Nephron progenitor cell (in vitro differentiated cells): ENCODE measurements around the gene MISP.
A peak's percentile ranks its signal among the peaks of the same experiment; 100 is the strongest.

Source experiments
- DNase-seq: peaks from one replicate; pipeline ENCODE4 v3.0.0; 2021
- H3K27ac Mint-ChIP-seq: 2 replicates; pipeline ENCODE4 v1.8.0; 2021; ENCODE audit warnings: mild to moderate bottlenecking, moderate library complexity, mixed read lengths
- H3K27me3 Mint-ChIP-seq: 2 replicates; pipeline ENCODE4 v1.8.0; 2021; ENCODE audit warnings: mild to moderate bottlenecking, low read depth, mixed read lengths; ENCODE audit not compliant: poor library complexity
- H3K36me3 Mint-ChIP-seq: 2 replicates; pipeline ENCODE4 v1.8.0; 2021; ENCODE audit warnings: low read depth, mixed read lengths
- H3K4me1 Mint-ChIP-seq: 2 replicates; pipeline ENCODE4 v1.8.0; 2021; ENCODE audit warnings: mixed read lengths
- H3K4me3 Mint-ChIP-seq: 2 replicates; pipeline ENCODE4 v1.8.0; 2021; ENCODE audit warnings: mild to moderate bottlenecking, moderate library complexity, mixed read lengths
- H3K9me3 Mint-ChIP-seq: 2 replicates; pipeline ENCODE4 v1.8.0; 2021; ENCODE audit warnings: mild to moderate bottlenecking, moderate library complexity, mixed read lengths
- TF ChIP-seq, protein P1 (sequence below): fragments of 200-600 bp; sonication (generic); IDR thresholded peaks from 2 replicates; pipeline ENCODE4 v1.5.0; 2021; ENCODE audit warnings: antibody characterized with exemption

The MISP gene

DNA sequence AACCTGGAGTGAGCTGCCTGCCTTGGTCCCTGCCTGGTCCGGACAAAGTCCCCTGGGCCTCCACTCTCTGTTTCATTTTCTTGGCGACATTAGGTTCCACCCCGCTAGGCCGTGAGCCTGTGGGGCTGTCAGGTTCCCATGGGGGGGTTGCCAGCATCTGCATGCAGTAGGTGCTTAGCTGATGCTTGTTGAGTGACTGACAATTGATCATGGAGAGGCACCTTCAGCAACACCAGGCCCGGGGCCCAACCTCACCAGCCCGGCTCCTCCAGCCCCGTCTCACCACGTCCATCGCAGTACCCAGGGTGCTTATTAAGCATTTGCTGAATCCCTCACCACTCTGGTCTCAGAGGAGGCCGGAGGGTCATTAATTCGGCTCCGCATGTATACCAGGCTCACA lies 13.4 kb downstream of the MISP start:
- DNase-seq = no peak
- H3K4me1 Mint-ChIP-seq = peaks cover 14% of the 10 kb centered on the region
- H3K27me3 Mint-ChIP-seq = peaks cover 9% of the 10 kb centered on the region
- peaks cover 7% of the 10 kb centered on the region for H3K36me3 Mint-ChIP-seq
- no peak overlapping the region for H3K4me3 Mint-ChIP-seq
- H3K9me3 Mint-ChIP-seq = peaks cover 14% of the 10 kb centered on the region
- H3K27ac Mint-ChIP-seq = no peak overlapping the region
- TF ChIP-seq, protein P1, sequence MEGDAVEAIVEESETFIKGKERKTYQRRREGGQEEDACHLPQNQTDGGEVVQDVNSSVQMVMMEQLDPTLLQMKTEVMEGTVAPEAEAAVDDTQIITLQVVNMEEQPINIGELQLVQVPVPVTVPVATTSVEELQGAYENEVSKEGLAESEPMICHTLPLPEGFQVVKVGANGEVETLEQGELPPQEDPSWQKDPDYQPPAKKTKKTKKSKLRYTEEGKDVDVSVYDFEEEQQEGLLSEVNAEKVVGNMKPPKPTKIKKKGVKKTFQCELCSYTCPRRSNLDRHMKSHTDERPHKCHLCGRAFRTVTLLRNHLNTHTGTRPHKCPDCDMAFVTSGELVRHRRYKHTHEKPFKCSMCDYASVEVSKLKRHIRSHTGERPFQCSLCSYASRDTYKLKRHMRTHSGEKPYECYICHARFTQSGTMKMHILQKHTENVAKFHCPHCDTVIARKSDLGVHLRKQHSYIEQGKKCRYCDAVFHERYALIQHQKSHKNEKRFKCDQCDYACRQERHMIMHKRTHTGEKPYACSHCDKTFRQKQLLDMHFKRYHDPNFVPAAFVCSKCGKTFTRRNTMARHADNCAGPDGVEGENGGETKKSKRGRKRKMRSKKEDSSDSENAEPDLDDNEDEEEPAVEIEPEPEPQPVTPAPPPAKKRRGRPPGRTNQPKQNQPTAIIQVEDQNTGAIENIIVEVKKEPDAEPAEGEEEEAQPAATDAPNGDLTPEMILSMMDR = no peak

- Mint-ChIP-seq H3K27ac (no peak overlapping the region), H3K36me3 (no peaks in the 10 kb centered on the region), H3K4me3 (no peak overlapping the region), H3K27me3 (peaks cover 9% of the 10 kb centered on the region), H3K9me3 (peaks cover 5% of the 10 kb centered on the region), H3K4me1 (peaks cover 10% of the 10 kb centered on the region)
- DNase-seq = no peak
- TF ChIP-seq, protein P1 = no peak
These were observed 14.3 kb downstream of the MISP start for GRCh38 chr19:765179-765738.

DNA sequence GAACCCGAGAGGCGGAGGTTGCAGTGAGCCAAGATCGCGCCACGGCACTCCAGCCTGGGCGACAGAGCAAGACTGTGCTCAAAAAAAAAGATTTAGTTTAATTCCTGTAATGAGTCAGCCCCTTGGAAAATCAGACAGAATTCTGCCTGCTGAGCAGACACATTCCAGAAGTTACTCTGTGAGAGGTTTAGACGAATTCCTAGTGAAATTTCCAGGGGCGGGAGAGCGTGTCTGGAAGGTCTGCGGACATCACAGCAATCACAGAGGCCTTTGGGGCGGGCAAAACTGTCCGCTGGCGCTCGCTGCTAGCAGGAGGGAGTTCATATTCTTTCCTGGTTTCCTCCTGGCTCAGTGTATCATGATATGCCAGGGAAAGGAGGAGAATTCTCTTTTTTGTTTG lies 17.5 kb downstream of the MISP start:
- Mint-ChIP-seq H3K27me3 (peaks cover 7% of the 10 kb centered on the region), H3K4me3 (no peak overlapping the region), H3K27ac (no peak overlapping the region), H3K9me3 (no peaks in the 10 kb centered on the region), H3K4me1 (peaks cover 12% of the 10 kb centered on the region), H3K36me3 (no peaks in the 10 kb centered on the region)
- DNase-seq = no peak
- TF ChIP-seq, protein P1 = no peak

DNA sequence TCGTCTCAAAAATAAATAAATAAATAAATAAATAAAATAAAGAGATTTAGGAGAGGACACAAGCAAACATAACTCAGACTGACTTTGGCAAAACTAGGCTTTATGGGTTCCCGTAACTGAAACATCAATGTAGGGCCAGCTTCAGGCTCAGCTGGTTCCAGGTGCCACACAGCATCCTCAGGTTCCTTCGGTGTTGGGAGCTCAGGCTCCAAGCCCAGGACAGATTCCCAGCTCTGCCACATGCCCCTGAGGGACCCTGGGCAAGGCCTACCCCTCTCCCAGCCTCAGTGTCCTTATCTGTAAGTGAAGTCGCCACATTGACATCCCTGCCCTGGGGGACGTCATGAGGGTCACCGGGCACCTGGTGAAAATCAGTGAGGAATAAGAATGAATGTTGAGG lies 18.7 kb downstream of the MISP start:
- no peaks in the 10 kb centered on the region for H3K36me3 Mint-ChIP-seq
- peaks cover 14% of the 10 kb centered on the region for H3K4me1 Mint-ChIP-seq
- TF ChIP-seq, protein P1 = no peak
- H3K4me3 Mint-ChIP-seq = no peak overlapping the region
- H3K27ac Mint-ChIP-seq = no peak overlapping the region
- H3K27me3 Mint-ChIP-seq = peaks cover 9% of the 10 kb centered on the region
- no peaks in the 10 kb centered on the region for H3K9me3 Mint-ChIP-seq
- no peak for DNase-seq

DNA sequence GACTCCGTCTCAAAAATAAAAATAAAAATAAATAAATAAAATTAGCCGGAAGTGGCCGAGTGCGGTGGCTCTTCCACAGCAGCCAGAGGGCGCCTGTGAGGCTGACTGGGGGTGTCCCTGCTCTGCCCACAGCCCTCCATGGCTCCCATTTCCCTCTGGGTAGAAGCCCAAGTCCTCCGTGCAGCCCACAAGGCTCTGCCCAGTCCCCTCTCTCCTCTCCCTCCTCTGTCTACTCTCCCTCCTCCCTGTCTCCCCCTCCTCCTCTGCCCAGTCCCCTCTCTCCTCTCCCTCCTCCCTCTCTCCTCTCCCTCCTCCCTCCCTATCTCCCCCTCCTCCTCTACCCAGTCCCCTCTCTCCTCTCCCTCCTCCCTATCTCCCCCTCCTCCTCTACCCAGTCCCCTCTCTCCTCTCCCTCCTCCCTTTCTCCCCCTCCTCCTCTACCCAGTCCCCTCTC lies 20.4 kb downstream of the MISP start:
- no peaks in the 10 kb centered on the region for H3K36me3 Mint-ChIP-seq
- peak; percentile 47 for DNase-seq
- no peak overlapping the region for H3K27ac Mint-ChIP-seq

DNA sequence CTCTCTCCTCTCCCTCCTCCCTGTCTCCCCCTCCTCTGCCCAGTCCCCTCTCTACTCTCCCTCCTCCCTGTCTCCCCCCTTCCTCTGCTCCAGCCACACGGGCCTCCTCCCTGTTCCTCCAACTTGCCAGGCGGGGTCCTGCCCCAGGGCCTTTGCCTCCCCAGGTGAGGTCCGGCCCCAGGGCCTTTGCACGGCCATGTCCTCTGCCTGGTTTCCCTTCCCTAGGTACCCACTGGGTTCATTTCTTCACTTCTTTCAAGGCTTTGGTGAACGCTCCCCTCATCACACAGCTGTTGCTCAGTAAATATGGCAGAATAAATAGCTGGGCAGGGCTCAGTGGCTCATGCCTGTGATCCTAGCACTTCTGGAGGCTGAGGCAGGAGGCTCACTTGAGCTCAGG lies 21.2 kb downstream of the MISP start:
- no peak overlapping the region for H3K27ac Mint-ChIP-seq
- no peak overlapping the region for H3K4me3 Mint-ChIP-seq
- TF ChIP-seq, protein P1 = no peak

More for the DNA sequence above, 20.4 kb downstream of the MISP start:
- TF ChIP-seq, protein P1 = peak; percentile 42
- H3K4me3 Mint-ChIP-seq = no peak overlapping the region
- peaks cover 14% of the 10 kb centered on the region for H3K4me1 Mint-ChIP-seq
- H3K9me3 Mint-ChIP-seq = no peaks in the 10 kb centered on the region
- H3K27me3 Mint-ChIP-seq = peaks cover 13% of the 10 kb centered on the region

More for the DNA sequence above, 21.2 kb downstream of the MISP start:
- Mint-ChIP-seq H3K27me3 (peaks cover 13% of the 10 kb centered on the region), H3K36me3 (no peaks in the 10 kb centered on the region), H3K4me1 (peaks cover 13% of the 10 kb centered on the region), H3K9me3 (no peaks in the 10 kb centered on the region)
- DNase-seq = no peak
